D721Med (cell line): ENCODE results near the gene ATP5F1B.

Experiments
- DNase-seq: peaks from one replicate; pipeline ENCODE4 v3.0.0; 2011; ENCODE audit warnings: low spot score; ENCODE audit not compliant: insufficient read length
- FAIRE-seq: peaks from 2 replicates; lab custom pipeline; 2011; peaks lifted over from hg19 to GRCh38; lab: Jason Lieb, UNC
- CTCF ChIP-seq: IDR thresholded peaks from 2 replicates; pipeline ENCODE4 v1.5.1; 2012; ENCODE audit warnings: mild to moderate bottlenecking, control low read depth; ENCODE audit not compliant: insufficient read depth; ENCODE audit errors: missing control alignments

Gene ATP5F1B

DNA sequence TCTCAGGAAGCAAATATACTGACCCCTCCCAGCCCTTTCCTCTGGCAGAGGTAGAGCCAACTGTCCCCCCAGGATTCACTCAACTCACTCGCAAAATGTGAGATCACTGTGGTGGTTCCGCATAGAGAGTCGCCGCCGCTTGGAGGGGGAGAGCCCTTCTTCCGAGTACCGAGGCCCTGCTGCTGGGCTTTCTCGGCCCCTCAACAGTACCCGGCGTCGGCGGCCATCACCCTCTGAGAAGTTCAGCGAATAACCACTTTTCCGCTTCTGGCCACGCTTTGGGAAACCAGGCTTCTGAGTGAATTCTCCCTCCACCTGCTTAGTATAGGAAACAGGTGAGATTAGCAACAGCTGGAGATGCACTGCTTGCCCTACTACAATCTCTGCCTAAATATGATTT lies 46.7 kb downstream of the ATP5F1B start:
- DNase-seq, result no peak
- no peak for FAIRE-seq
- no peak for TF ChIP-seq CTCF

DNA sequence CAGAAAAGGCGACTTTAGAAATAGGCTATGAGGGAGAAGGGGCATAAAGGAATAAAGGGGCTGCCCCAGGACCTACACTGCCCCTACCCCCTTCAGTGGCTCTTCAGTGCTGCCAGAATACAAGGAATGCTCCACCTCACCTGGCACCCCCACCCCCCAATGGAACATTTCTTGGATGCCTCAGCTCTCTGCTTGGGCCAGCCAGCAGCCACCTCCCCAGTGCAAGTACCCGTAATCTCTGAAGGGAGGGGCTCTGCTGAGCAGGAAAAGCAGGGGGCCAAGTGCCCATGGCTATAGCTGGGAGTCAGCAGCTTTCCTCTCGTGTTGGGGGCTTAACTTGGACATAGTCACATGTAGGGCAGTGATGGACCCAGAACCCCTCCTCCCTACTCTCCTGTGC lies 49.0 kb downstream of the ATP5F1B start:
- DNase-seq (no peak), FAIRE-seq (no peak)
- no peak for TF ChIP-seq CTCF

- TF ChIP-seq CTCF, result peak; percentile 82
- peak; percentile 62 for DNase-seq
- no peak for FAIRE-seq
These were observed 51.7 kb downstream of the ATP5F1B start for GRCh38 chr12:56593909-56594621.

DNA sequence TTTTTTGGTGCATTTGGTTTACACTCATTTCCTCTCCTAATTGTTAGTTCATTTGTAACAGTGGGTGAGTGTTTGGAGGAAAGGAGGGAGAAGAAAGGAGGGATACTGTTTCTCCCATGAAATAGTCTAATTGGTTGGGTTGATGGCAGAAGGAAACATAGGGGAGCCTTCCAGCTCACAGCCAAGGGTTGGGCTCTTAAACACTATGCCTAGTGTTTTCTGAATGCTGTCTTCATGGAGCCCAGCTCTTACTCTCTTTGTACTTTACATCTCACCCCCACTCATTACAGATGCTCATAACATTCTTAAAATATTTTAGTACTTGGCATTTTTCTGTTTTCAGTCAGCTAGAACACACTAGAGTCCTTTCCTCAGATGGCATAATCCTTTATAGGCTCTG lies 53.8 kb downstream of the ATP5F1B start:
- DNase-seq, result no peak
- no peak for TF ChIP-seq CTCF
- no peak for FAIRE-seq

- no peak for DNase-seq
- no peak for TF ChIP-seq CTCF
- no peak for FAIRE-seq
These were observed 54.7 kb downstream of the ATP5F1B start for GRCh38 chr12:56591126-56591525.

DNA sequence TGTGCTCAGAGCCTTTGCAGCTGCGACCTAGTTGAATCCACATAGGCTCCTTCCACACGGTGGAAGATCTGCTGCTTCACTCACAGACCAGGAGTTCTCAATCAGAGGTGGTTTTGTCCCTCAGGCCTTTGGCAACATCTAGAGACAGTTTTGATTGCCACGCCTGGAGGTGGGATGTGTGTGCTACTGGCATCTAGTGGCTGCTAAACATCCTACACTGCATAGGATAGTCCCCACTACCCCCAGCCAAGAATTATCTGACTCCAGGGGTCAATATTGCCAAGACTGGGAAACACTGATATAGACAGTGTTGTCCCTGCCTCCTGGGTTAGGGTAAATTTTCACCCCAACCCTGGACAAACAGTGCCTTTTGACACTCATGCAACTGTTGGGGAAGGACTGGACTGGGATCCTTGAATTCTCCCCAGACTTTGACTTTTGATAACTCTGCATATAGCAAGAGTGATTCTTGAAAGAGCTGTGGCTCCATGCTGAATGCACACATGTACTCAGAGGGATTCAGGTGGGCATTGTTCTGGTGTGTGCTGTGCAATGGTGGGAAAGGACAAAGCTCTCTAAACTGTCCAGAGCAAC lies 55.5 kb downstream of the ATP5F1B start:
- FAIRE-seq (no peak), DNase-seq (no peak)
- peak; percentile 38 for TF ChIP-seq CTCF

DNA sequence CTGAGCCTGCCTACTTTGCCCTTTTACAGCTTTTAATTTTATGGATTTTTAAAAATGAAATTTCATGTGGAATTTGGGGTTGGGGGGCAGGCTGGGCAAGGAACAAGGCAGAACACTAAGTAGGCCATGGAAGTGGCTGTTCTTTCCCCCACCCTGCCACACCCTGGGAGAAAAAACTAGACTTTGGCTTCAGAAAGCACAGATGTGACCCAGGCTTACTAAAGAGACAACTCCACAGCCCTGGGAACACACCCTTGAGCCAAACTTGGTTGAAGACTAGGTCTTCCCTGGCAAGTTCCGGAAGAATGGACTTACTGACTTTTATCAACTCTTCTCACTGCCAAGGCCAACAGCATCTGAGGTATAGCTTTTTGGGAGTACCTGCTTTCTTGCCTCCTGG lies 56.0 kb downstream of the ATP5F1B start:
- no peak for TF ChIP-seq CTCF
- DNase-seq (no peak), FAIRE-seq (no peak)
